GM18873 (cell line): ENCODE data around the gene PCBP2.
A peak's percentile ranks its signal among the peaks of the same experiment; 100 is the strongest.
"Not testable (repeated sequence)": the region's sequence is repeated elsewhere in the genome, so short reads cannot be mapped to it uniquely, and the experiment has no call there.

Source experiments
- ATAC-seq: cut with Tn5 transposase; IDR thresholded peaks from one replicate; pipeline ENCODE4 v1.9.1; 2021; ENCODE audit warnings: mild to moderate bottlenecking, moderate library complexity, moderate number of reproducible peaks; ENCODE audit not compliant: unreplicated experiment, low FRiP score

PCBP2 gene

GRCh38 chr12:53451661-53452158 is at the start of gene PCBP2:
Gene PCBP2 (plus strand): TSS chr12:53452102. CDS start chr12:53454801, 2,699 bp downstream.
- ATAC-seq = peak; percentile 95

DNA sequence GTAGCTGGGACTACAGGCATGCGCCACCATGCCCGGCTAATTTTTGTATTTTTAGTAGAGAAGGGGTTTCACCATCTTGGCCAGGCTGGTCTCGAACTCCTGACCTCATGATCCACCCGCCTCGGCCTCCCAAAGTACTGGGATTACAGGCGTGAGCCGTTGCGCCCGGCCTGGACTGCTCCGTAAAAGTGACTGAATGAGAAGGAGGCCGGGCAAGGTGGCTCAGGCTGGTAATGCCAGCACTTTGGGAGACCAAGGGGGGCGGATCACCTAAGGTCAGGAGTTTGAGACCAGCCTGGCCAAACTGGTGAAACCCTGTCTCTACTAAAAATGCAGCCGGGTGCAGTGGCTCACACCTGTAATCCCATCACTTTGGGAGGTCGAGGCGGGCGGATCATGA is 49.6 kb upstream of the PCBP2 start:
- not testable (repeated sequence) for ATAC-seq

- ATAC-seq = no peak
Observed at GRCh38 chr12:53402871-53403270, 49.0 kb upstream of the PCBP2 start.

DNA sequence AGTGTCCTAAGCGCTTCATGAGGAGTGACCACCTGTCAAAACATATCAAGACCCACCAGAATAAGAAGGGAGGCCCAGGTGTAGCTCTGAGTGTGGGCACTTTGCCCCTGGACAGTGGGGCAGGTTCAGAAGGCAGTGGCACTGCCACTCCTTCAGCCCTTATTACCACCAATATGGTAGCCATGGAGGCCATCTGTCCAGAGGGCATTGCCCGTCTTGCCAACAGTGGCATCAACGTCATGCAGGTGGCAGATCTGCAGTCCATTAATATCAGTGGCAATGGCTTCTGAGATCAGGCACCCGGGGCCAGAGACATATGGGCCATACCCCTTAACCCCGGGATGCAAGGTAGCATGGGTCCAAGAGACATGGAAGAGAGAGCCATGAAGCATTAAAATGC is 41.0 kb upstream of the PCBP2 start:
- ATAC-seq = no peak

DNA sequence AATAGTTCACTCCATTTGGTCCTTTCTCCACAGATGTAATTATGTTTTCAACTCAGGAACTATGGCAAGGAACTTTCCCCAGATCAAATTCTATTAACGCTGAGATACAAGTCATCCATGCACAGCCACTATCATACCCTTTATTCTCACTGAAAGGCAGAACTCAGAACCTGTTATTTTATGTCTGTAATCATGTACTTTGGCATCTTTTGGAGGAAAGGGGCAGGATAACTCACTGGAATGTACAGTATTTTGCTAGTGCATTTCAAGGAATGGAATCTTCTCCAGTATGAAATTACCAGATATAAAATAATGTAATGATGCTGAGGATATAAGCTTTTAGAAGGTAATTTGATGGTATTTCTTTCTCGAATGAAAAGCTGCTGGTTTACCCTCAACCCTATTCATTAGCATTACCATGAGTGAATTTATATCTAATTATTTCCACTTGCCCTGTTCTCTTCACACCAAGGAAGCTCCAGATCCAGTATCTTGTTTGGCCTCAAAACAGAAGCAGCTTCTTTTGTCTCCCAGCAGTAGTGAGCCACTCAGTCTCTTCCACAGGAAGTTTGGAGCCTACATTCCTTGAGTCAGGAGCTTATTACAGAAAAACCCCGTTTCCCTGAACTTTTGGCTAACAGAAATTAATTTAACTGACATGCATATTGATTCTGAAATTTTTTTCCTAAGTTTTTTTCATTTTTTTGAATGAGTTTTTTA is 38.3 kb upstream of the PCBP2 start:
- no peak for ATAC-seq

DNA sequence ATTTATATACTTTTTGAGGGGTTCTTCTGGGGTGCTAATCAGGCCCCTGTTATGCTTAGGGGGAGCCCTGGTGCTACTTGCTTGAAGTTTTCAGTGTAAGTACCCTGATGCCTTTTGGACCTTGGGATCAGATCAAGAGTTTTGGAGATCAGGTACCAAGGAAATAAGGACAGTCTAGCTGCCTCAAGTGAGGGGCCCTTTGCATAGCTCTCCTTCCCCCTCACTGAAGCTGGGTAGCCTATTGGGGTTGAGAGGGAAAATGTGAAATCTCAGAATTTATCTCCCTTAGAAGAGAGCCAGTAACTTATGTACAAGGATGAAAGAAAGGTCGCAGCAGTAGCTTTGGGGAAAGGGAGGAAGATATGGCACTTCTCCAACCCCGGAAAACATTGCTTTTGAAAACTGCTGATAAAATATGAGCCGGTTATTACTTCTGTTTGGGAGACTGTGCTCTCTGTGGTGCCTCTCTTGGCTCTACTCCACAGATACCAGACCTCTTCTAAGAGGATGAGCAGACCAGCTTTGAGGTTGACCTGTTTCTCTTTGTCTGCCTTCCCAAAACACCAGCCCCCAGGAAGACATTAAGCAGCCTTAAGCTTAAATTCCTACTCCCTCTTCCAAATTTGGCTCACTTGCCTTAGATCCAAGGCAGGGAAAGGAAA is 37.0 kb upstream of the PCBP2 start:
- no peak for ATAC-seq

- ATAC-seq = not testable (repeated sequence)
Observed at GRCh38 chr12:53415752-53416389, 36.0 kb upstream of the PCBP2 start.

DNA sequence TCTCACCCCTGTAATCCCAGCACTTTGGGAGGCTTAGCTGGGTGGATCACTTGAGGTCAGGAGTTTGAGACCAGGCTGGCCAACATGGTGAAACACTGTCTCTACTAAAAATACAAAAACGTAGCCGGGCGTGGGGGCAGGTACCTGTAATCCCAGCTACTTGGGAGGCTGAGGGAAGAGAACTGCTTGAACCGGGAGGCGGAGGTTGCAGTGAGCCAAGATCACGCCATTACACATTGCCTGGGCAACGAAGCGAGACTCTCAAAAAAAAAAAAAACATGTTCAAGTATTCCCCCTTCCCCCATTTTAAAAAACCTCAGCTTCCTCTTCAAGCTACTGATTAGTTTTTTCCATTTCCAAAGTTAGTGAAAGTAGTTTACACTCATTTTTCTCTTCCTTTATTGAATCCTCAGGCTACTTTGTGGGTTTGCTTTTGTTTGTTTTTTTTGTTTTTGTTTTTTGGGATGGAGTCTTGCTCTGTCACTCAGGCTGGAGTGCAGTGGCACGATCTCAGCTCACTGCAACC is 34.5 kb upstream of the PCBP2 start:
- ATAC-seq = not testable (repeated sequence)

GRCh38 chr12:53418221-53418620 is 33.7 kb upstream of the PCBP2 start:
- no peak for ATAC-seq

DNA sequence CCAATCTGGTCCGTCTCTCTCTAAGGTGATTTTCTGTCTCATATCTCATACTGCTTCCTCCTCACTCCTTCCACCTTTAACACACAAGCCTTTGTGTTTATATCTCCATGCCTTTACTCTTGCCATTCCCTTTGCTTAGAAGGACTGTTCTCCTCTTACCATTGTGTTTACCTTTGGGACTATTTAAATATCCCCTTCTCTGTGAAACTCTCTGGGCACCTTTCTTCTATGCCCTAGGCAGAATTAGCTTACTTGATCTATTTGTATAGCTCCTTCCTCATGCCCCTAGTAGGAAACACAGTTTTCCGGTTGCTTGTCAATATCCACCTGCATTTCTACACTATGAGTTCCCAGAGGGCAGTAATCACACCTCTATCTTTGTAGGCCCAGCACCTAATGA is 32.1 kb upstream of the PCBP2 start:
- no peak for ATAC-seq

DNA sequence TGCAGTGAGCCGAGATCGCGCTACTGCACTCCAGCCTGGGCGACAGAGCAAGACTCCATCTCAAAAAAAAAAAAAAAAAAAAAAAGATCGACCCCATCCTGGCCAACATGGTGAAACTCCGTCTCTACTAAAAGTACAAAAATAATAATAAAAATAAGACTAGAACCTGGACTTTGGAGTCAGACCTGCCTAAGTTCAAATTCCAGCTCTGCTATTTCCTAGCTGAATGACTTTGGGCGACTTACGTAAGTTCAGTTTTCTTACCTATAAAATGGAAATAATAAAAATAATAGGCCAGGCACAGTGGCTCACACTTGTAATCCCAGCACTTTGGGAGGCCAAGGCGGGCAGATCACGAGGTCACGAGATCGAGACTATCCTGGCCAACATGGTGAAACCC is 29.7 kb upstream of the PCBP2 start:
- not testable (repeated sequence) for ATAC-seq

DNA sequence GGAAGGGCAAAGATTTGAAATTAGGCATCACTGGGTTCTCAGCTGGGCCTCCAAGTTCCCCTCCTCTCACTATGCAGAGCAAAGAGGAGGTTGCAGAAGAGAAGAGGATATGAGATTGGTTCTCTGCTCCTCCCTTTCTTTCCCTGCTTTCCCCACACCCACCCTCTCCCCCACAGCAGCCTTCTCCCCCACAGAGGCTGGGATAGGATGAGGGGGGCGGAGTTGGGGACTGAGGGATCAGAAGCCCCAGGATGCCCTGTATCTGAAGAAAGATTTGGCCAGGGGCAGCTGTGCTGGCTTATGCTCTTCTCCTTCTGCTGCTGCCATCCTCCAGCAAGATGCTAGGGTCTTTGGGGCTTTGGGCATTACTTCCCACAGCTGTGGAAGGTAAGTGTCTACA is 28.3 kb upstream of the PCBP2 start, which contains the start of gene AMHR2:
Gene AMHR2, plus strand, starts transcription at position 259 of the 400 bp plus-strand sequence. Its CDS starts 80 bp downstream, at position 339.
- ATAC-seq = no peak

DNA sequence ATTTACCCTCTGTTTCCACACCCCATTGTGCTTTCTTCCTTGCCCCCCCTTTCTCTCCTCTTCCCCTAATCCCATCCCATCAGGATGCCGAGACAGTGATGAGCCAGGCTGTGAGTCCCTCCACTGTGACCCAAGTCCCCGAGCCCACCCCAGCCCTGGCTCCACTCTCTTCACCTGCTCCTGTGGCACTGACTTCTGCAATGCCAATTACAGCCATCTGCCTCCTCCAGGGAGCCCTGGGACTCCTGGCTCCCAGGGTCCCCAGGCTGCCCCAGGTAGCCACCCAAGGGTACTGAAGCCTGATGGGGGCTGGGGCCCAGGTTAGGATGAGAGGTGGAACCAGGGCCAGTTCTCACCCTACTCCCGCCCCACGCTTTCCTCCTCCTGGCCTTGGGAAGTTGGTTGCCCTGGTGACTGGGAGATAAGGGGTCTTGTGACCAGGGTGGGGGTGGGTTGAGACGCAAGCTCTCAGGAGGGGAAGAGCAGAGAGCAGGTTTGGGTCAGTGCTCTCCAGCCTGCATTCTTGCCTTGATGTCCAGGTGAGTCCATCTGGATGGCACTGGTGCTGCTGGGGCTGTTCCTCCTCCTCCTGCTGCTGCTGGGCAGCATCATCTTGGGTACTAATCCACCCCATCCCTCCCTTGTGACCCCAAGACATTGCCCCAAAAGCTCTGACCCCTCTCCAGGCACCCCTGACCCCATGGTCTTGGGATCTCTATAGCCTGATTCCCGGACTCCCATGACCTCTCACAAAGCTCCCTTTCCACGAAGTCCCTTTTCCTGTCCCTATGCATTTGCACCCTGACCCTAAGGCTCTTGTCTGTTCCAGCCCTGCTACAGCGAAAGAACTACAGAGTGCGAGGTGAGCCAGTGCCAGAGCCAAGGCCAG is 27.0 kb upstream of the PCBP2 start:
- ATAC-seq = no peak

DNA sequence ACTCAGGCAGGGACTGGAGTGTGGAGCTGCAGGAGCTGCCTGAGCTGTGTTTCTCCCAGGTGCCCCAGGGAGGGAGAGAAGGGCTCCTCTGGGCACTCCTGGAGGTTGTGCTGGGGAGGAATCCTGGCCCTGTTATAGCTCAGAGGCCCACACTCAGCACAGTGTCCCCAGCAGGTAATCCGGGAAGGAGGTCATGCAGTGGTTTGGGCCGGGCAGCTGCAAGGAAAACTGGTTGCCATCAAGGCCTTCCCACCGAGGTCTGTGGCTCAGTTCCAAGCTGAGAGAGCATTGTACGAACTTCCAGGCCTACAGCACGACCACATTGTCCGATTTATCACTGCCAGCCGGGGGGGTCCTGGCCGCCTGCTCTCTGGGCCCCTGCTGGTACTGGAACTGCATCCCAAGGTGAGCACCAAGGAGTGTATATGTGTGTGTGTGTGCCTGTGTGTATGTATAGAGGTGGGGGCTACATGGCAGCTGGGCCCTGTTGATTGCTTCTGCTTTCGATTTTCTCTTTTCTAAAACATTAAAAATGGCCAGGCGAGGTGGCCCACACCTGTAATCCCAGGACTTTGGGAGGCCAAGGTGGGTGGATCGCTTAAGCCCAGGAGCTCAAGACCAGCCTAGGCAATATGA is 26.3 kb upstream of the PCBP2 start:
- no peak for ATAC-seq

DNA sequence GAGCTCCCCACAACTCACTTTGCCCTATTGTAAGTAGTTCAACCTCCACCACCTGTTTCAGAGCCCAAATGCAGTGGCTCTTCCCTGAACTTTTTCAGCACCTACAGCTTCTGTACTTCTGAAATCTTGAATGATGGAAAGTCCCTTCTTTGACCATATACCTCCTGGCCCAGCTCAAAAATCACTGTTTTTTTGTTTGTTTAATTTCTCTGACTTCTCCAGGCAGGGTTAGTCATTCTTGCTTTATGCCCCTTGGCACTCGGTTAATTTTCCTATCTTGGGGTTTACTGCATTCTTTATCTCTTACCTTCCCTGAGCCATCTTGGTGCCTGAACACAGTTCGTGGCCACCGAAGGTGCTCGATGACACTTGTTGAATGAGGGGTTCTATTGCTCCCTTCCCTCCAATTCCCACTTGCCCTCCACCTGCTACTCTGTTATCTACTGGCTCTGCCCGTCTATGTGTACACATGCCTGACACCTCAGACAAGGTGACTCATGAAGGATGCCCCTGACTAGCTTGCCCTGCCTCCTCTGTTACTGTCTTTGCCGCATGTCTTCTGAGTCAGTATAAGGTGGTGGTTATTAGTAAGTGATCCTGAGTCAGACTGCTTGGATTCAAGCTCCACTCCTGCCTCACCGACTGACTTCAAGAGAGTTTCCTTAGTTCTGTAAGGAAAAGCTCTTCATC is 23.9 kb upstream of the PCBP2 start:
- no peak for ATAC-seq

DNA sequence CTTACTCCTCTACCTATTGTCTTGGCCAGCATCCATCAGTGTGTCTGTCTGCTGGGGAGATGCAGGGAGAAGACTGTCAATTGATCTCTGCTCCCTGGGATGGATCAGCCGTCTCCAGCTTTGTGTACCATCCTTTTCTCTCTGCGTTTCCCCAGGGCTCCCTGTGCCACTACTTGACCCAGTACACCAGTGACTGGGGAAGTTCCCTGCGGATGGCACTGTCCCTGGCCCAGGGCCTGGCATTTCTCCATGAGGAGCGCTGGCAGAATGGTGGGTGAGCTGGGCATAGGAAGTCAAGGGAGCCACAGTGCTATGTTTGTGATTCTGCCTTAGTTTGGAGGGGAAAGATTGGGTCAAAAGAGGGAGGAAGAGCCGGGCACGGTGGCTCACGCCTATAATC is 23.2 kb upstream of the PCBP2 start:
- ATAC-seq = no peak

- no peak for ATAC-seq
Observed at GRCh38 chr12:53430116-53430515, 21.8 kb upstream of the PCBP2 start.

DNA sequence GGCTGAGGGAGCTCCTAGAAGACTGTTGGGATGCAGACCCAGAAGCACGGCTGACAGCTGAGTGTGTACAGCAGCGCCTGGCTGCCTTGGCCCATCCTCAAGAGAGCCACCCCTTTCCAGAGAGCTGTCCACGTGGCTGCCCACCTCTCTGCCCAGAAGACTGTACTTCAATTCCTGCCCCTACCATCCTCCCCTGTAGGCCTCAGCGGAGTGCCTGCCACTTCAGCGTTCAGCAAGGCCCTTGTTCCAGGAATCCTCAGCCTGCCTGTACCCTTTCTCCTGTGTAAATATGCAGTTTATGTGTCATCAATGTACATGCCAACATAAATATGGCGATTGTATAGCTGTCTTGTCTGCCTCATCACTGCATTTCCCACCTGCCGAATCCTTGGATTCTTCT is 20.7 kb upstream of the PCBP2 start:
- ATAC-seq = no peak

DNA sequence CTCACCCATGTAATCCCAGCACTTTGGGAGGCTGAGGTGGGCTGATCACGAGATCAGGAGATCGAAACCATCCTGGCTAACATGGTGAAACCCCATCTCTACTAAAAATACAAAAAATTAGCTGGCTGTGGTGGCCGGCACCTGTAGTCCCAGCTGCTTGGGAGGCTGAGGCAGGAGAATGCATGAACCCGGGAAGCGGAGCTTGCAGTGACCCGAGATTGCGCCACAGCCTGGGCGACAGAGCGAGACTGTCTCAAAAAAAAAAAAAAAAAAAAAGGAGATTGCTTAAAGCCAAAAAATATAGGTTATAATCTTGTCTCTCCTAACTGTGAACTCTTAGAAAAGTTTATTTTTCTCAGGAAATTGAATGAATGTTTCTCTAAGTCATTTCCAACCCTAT is 16.6 kb upstream of the PCBP2 start:
- ATAC-seq = not testable (repeated sequence)
